Fibroblast of skin of back (primary cell): ENCODE data around the gene TMEM214. TPM values are rescaled to one million over a fixed set of nuclear protein-coding genes. Genes with fewer than 3 reads are reported as not detected.

ENCODE experiments used
- DNase-seq: peaks from one replicate; pipeline ENCODE4 v3.0.0-alpha.2; 2013
- polyA plus RNA-seq, 2 experiments: library from polyadenylated mRNA; unstranded; fragments of 120-200 nt; gene quantifications; one replicate each; pipeline ENCODE4 v1.2.1, GENCODE V29; 2013; ENCODE audit not compliant: insufficient read length in 2 of 2

Gene TMEM214
- polyA plus RNA-seq (2013, experiment 1 of 2; ENCODE audit: insufficient read length), result 116 TPM
- 92.0 TPM for polyA plus RNA-seq (2013, experiment 2 of 2; ENCODE audit: insufficient read length)

GRCh38 chr2:27032495-27033252 is at the start of gene TMEM214:
Gene TMEM214 (plus strand): TSS chr2:27032965. CDS start chr2:27033016, 51 bp downstream.
- peak; percentile 88 for DNase-seq

DNA sequence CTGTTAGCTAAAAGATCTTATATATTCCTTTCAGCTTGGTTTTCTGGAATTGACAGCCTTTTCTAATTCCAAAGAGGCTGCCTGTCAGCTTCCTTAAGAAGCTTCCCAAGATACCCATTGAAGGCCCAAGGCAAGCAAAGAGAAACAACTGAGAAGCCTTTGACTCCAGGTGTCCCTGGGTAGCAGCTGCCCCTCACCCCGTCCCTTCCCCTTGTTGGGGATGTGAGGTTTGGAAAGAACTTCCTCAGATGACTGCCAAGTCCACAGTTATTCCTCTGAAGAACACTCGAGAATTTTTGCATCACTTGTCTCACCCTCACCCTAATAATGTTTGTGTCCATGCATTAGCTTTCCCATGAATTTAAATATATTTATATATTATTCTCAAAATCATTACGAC is 49.0 kb upstream of the TMEM214 start:
- no peak for DNase-seq

GRCh38 chr2:26985807-26986206 is 47.0 kb upstream of the TMEM214 start:
- no peak for DNase-seq

DNA sequence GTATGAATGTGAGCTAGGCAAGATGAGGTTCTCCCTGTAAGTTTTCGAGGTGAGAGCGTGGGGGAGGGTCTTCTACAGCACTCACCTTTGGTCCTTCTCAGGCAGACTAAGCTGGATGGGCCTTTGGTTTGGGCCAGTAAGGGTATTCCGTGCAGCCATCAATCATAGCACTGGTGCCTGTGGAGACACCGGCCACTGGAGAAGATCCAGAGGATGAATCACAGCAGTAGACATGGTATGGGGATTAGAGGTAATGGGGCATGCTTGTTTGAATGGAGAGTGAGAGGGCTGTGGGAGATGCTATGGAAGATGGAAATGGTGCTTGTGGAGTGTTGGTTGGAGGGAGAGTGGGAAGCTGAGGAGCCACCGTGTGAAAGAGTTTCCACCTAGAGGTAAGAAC is 46.2 kb upstream of the TMEM214 start:
- no peak for DNase-seq

GRCh38 chr2:26988058-26988860 is 44.5 kb upstream of the TMEM214 start:
- peak; percentile 65 for DNase-seq

GRCh38 chr2:26989156-26989555 is 43.6 kb upstream of the TMEM214 start:
- DNase-seq, result peak; percentile 60

GRCh38 chr2:26991717-26992116 is 41.0 kb upstream of the TMEM214 start:
- no peak for DNase-seq

DNA sequence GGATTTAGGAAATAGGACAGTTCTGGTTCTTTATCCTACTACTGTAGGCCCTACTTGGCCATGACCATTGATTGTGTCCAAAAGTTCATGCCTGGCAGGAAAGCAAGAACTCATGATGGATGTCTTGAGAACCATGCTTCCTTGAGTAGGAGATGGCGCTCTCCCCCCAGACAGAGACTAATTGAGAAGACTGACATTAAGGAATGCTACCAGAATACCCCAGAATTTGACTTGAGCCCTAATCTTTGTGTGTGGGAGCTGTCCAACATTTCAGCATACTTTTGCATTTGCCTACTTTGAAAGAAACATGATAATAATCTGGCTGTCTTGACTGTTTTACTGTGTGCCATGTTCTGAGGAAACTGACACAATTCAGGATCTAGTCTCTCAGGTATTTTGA is 39.0 kb upstream of the TMEM214 start:
- DNase-seq, result peak; percentile 13

DNA sequence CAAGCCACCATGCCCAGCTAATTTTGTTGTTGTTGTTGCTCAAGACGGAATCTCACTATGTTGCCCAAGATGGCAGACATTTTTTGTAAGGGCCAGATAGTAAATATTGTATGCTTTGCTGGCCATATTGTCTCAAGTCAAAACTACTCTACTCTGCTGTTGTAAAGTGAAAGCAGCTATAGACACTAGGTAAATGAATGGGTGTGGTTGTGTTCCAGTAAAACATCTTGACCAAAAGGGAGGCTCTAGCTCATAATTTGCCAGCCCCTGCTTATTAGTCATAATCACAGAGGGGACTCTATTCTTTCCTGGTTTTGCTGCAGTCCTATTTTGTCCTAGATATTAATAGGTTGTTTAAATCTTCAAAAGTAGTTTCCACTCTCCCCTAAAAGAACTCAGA is 37.8 kb upstream of the TMEM214 start:
- DNase-seq, result no peak

DNA sequence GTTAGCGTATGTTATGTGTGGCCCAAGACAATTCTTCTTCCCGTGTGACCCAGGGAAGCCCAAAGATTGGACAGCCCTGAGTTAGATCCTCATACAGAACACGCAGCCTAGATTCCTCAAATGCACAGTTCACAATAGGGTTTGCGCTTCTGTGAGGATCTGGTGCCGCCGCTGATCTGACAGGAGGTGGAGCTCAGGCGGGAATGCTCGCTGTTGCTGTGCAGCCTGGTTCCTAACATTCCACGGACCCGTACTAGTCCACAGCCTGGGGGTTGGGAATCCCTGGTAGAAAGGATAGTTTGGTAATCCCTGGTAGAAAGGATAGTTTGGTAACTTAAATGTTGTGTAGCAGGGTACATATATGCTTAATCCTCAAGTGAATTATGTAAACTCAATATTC is 35.4 kb upstream of the TMEM214 start:
- no peak for DNase-seq

- no peak for DNase-seq
These were observed 34.4 kb upstream of the TMEM214 start for GRCh38 chr2:26998323-26998722.

- no peak for DNase-seq
These were observed 32.5 kb upstream of the TMEM214 start for GRCh38 chr2:27000228-27000627.

GRCh38 chr2:27000995-27001394 is 31.8 kb upstream of the TMEM214 start:
- DNase-seq, result no peak

- no peak for DNase-seq
These were observed 30.8 kb upstream of the TMEM214 start for GRCh38 chr2:27001950-27002349.

GRCh38 chr2:27003007-27003406 is 29.8 kb upstream of the TMEM214 start:
- no peak for DNase-seq

DNA sequence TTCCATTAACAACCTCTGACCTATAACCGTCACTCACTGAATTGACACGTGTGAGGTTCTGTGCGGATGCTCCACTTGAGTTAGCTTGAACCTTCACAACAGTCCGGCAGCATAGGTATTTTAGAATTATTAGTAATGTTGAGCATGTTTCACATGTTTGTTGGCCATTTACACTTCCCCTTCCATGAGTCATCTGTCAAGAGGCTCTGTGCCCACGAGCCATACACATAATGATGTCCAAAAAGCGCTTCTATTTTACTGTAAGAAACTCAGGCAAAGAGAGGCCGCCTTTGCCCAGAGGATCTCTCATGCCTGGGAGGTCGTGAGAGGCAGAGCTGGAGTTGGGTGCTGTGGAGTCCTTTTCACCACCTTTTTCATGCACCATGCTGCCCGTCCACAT is 28.9 kb upstream of the TMEM214 start:
- peak; percentile 42 for DNase-seq

DNA sequence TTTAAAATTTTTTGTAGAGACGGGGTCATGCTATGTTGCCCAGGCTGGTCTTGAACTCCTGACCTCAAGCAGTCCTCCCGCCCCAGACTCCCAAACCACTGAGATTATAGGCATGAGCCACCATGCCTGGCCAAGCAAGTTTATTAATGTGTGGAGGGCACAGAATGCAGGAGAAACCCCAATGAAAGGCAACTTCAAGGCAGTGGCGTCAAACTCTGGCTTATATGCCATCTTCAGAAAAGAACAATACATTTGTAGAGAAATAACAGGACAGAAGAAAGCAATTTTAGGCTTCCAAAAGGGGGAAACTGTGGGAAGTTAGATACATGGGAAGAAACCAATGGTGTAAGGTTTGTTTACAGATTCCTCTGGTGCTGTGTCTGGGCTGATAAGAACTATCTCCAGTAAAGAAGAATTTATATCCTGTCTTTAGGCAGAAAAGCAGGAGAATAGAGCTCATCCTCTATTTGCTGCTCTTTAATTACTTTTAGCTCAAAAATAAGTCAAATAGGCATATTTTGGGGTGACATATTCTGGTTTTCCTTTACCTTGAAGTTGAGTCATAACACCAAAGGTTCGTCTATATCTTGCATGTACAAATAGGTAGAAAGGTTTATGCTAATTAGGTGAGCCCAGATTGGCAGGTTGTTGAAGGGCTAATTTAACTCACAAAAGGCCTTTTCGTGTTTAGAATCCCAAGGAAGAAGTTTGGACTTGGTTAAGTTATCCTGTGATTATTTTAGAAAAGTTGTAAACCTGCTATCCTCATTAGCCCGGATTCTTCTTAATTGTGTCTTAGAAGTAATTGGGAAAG is 26.0 kb upstream of the TMEM214 start:
- no peak for DNase-seq

DNA sequence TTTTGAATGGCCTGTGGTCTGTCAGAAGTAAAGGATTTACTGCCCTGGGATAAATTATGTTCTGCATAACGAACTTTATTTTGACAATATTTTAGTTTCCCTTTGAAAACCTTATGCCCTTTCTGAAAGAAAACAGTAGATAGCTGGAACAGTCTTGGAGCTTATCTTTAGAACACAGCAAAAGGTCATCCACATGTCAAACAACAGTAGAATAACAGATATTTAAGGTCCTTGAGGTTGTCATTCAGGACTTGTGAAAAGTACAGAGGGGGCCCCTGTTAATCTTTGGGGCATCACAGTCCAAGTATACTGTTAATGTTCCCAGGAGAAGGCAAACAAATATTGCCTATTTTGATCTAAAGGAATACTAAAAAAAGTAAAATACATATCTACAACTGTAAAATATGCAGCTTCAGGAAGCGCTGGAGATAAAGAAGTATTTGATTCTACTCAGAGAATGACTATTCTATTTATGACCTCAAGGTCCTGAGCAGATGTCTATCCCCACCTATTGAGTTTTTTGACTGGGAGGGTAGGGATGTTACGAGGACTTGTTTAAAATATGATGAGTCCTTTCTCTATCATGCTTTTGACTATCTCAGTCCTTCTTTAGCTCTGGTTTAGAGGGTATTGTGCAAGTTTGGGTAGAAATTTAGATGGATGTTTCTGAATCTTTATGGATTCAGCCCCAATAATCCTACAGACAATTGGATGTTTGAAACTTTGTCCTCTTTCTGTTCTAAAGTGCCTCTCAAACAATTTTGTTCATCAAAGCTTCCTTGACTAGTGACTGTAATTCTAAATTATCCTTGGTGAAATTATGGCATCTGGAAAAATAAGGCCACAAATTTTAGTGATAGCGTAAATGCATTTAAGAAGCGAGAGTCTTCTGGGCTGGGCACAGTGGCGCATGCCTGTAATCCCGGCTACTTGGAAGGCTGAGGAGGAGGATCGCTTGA is 25.1 kb upstream of the TMEM214 start:
- no peak for DNase-seq

- no peak for DNase-seq
These were observed 24.1 kb upstream of the TMEM214 start for GRCh38 chr2:27008678-27009077.

- no peak for DNase-seq
These were observed 23.7 kb upstream of the TMEM214 start for GRCh38 chr2:27009083-27009482.

GRCh38 chr2:27009716-27010115 is 23.0 kb upstream of the TMEM214 start:
- DNase-seq, result no peak

DNA sequence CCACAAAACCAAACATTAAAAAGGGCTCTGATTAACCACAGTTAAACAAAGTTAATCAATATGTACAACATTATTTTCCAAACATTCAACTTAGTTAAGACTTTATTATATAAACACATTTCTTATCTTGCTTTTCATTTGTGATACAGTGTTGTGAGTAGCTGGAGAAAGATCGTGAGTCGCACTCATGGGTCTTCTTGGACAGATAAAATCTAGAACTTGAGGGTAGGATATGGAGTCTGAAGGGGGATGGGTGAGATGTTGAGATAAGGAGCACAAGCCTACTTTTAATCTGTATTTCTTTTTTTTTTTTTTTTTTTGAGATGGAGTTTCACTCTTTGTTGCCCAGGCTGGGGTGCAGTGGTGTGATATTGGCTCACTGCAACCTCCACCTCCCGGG is 22.6 kb upstream of the TMEM214 start:
- no peak for DNase-seq
